NT2/D1 (cell line): ENCODE data around the gene EVI2A.
"Not testable (repeated sequence)": the region's sequence is repeated elsewhere in the genome, so short reads cannot be mapped to it uniquely, and the experiment has no call there.

Source experiments
- DNase-seq: peaks from one replicate; pipeline ENCODE4 v3.0.0-alpha.2; 2011; ENCODE audit warnings: low read depth, low spot score
- H3K27me3 ChIP-seq: 2 replicates; pipeline ENCODE4 v1.6.0; 2011; ENCODE audit warnings: mild to moderate bottlenecking; ENCODE audit not compliant: insufficient read length, insufficient read depth
- H3K36me3 ChIP-seq: 2 replicates; pipeline ENCODE4 v1.6.1; 2011; ENCODE audit warnings: mild to moderate bottlenecking, low read length, mixed read lengths; ENCODE audit not compliant: insufficient read depth, insufficient read length
- H3K4me1 ChIP-seq: 2 replicates; pipeline ENCODE4 v1.5.1; 2011; ENCODE audit not compliant: insufficient read depth, insufficient read length
- H3K4me3 ChIP-seq: 2 replicates; pipeline ENCODE4 v1.5.1; 2011; ENCODE audit warnings: low read depth; ENCODE audit not compliant: insufficient read length
- H3K9ac ChIP-seq: 2 replicates; pipeline ENCODE4 v1.6.0; 2011; ENCODE audit warnings: low read depth; ENCODE audit not compliant: insufficient read length
- H3K9me3 ChIP-seq: 2 replicates; pipeline ENCODE4 v1.5.1; 2011; ENCODE audit warnings: mild to moderate bottlenecking, low read length; ENCODE audit not compliant: insufficient read depth
- SUZ12 ChIP-seq: IDR thresholded peaks from 2 replicates; pipeline ENCODE4 v1.6.1; 2011; ENCODE audit not compliant: insufficient read length, insufficient read depth; ENCODE audit errors: extremely low read depth
- YY1 ChIP-seq: IDR thresholded peaks from 2 replicates; pipeline ENCODE4 v1.6.1; 2011; ENCODE audit not compliant: insufficient read length, insufficient read depth
- ZNF274 ChIP-seq: IDR thresholded peaks from 2 replicates; pipeline ENCODE4 v1.6.1; 2011; ENCODE audit warnings: mild to moderate bottlenecking, low read depth, low read length

EVI2A gene

DNA sequence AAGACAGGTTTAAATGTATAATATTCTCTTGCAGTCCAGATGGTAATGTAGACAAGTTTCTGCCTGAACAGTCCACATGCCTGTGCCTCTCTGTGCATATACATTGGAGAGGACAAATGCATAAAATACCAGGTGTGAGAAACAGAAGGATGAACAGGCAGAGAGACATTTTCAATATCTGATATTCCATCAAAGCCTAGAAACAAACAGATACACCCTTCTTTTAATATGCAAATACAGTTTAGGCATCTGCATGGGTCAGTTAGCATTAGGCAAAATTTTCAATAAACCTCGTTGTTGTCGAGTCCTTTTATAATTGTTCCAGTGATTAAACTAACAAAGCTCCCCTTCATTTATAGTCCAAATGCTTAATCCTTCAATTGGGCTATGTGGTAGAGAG is 25.3 kb downstream of the EVI2A start:
- Histone ChIP-seq H3K4me1 (no peaks in the 10 kb centered on the region), H3K9ac (no peak overlapping the region), H3K36me3 (no peaks in the 10 kb centered on the region), H3K9me3 (no peaks in the 10 kb centered on the region), H3K27me3 (no peaks in the 10 kb centered on the region), H3K4me3 (no peak overlapping the region)
- DNase-seq = no peak
- TF ChIP-seq YY1 (no peak), SUZ12 (no peak), ZNF274 (no peak)

DNA sequence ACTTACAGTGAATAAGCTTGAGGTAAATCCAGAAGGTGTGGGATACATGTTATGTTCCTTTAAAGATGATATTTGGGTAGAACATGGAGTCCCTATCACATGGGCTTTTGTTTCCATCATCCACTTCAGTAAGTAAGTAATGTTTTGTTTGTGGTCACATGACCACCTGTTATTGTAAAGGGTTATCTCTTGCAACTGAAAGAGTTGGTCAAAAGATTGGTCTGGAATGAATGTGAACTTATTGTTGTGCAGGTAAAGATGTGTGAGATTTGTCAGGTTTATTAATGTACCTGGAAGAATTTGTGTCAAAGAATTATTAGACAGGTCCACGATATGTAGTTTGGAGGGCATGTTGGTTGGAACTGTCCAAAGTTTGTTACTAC is 25.9 kb downstream of the EVI2A start:
- Histone ChIP-seq H3K9me3 (no peaks in the 10 kb centered on the region), H3K27me3 (no peaks in the 10 kb centered on the region), H3K36me3 (no peaks in the 10 kb centered on the region), H3K4me3 (no peak overlapping the region), H3K4me1 (no peaks in the 10 kb centered on the region), H3K9ac (no peak overlapping the region)
- no peak for DNase-seq
- TF ChIP-seq SUZ12 (no peak), ZNF274 (no peak)

DNA sequence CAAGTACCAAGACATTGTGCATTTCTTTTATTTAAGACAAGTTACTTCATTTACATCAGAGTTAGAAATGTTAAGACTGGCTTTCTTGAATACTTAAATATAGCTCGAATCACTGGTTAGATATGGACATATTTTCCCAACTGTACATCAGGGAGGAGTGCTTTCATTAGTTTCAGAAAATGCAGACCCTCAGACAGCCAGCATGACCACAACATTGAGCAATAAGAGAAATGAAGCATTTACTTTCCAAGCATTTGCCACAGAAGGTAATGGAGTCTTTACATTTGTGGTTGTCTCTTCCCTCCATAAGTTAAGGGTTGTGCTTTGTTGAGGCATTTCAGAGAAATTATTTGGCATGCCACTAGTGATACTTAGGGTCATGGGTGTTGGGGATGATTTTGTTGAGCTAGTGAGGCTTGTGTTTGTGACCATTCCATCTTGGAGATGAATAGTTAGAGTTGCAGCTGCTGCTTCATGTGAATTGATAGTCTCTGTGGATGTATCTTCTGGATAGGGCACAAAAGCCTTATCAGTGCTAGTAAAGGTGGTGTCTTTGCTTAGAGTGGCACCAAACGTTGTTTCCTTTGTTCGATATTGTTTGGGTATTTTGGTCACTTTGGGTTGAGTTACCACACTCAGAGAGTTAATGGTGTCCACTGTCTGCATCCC is 26.5 kb downstream of the EVI2A start:
- H3K4me3 ChIP-seq = no peak overlapping the region
- no peaks in the 10 kb centered on the region for H3K9me3 ChIP-seq
- no peaks in the 10 kb centered on the region for H3K4me1 ChIP-seq
- DNase-seq = no peak
- H3K27me3 ChIP-seq = no peaks in the 10 kb centered on the region
- TF ChIP-seq YY1 = no peak
- no peak for TF ChIP-seq ZNF274
- no peak for TF ChIP-seq SUZ12
- H3K36me3 ChIP-seq = no peaks in the 10 kb centered on the region
- no peak overlapping the region for H3K9ac ChIP-seq

DNA sequence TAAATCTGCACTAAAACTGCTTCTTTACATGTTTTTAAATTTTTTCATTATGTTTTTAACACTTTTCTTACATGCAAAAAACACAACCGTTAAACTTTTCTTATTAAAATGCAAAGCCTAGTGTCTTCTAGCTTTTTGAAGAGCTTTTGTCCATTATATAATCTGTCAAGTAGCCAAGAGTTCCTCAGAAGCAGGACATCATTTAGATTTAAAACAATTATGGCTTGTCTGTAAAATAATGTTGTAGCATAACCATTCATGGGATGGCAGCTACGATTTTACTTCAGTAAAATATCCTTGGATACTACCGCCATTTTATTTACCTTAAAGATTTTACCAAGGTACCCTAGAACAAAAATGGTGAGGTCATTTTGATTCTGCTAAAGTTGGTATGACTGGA is 27.2 kb downstream of the EVI2A start:
- no peaks in the 10 kb centered on the region for H3K9me3 ChIP-seq
- no peak for DNase-seq
- H3K4me3 ChIP-seq = no peak overlapping the region
- H3K36me3 ChIP-seq = no peaks in the 10 kb centered on the region
- H3K27me3 ChIP-seq = no peaks in the 10 kb centered on the region
- no peak overlapping the region for H3K9ac ChIP-seq
- H3K4me1 ChIP-seq = no peaks in the 10 kb centered on the region
- no peak for TF ChIP-seq ZNF274
- no peak for TF ChIP-seq YY1
- TF ChIP-seq SUZ12 = no peak

DNA sequence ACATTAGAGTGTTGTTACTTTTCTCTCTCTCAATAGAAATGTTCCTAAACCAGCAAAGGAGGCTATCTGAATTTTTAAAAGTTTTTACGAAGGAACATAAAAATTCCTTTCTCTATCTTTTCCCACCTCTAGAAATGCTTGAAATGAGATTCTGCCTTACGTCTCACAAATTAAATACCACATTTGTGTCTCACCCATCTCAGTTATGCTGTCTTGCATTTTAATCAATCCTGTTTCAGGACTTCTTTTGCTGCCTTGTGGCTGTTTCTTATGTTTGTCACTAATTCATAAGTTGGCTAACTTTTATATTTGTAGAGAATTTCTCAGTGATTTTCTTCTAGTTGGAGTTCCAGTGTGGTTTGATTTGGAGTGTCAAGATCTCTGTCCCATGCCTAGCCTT is 27.8 kb downstream of the EVI2A start:
- H3K36me3 ChIP-seq = no peaks in the 10 kb centered on the region
- no peaks in the 10 kb centered on the region for H3K4me1 ChIP-seq
- no peaks in the 10 kb centered on the region for H3K9me3 ChIP-seq
- H3K4me3 ChIP-seq = no peak overlapping the region
- no peaks in the 10 kb centered on the region for H3K27me3 ChIP-seq
- no peak overlapping the region for H3K9ac ChIP-seq
- DNase-seq = no peak
- TF ChIP-seq ZNF274 (no peak), YY1 (no peak), SUZ12 (no peak)

DNA sequence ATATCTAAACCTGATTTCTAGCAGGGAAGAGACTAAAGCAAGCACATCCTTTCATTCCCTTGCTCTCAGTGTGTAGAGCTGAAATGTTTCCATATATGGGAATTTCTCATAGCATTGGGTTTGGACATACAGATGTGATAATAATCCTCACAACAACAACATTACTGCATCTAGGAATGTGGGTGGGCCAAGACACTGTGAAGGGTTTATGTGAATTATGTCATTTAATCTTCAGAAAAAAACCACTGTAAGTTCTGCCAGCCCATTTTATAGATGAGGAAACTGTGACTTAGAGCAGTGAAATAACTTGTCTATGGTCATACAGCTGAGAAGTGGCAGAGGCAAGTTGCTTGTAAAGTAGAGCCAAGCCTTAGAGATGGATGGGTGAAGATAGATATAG is 29.6 kb downstream of the EVI2A start:
- no peak for DNase-seq
- Histone ChIP-seq H3K36me3 (no peaks in the 10 kb centered on the region), H3K4me3 (no peak overlapping the region), H3K27me3 (no peaks in the 10 kb centered on the region), H3K9me3 (no peaks in the 10 kb centered on the region), H3K4me1 (no peaks in the 10 kb centered on the region), H3K9ac (no peak overlapping the region)
- TF ChIP-seq SUZ12 = no peak
- TF ChIP-seq ZNF274 = no peak
- no peak for TF ChIP-seq YY1

DNA sequence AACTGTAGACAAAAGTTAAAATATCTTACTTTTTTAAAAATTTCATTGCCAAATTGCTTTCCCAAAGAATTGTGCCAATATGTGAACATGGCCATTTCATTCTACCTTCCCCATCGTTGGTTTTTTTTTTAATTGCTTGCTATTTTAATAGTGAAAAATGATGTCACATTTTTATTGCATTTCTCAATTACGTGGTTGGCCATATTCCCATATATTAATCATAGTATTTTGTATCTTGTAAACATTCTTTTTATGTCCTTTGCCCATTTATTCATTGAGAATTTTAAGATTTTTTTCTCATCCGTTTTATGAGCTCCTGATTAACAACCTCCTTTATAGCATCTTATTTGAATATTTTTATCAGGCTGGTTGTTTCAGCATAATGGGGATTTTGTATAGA is 31.6 kb downstream of the EVI2A start:
- no peak overlapping the region for H3K9ac ChIP-seq
- H3K36me3 ChIP-seq = no peaks in the 10 kb centered on the region
- DNase-seq = no peak
- H3K4me1 ChIP-seq = no peaks in the 10 kb centered on the region
- no peaks in the 10 kb centered on the region for H3K9me3 ChIP-seq
- H3K4me3 ChIP-seq = no peak overlapping the region
- H3K27me3 ChIP-seq = no peaks in the 10 kb centered on the region
- no peak for TF ChIP-seq YY1
- TF ChIP-seq ZNF274 = no peak
- TF ChIP-seq SUZ12 = no peak

DNA sequence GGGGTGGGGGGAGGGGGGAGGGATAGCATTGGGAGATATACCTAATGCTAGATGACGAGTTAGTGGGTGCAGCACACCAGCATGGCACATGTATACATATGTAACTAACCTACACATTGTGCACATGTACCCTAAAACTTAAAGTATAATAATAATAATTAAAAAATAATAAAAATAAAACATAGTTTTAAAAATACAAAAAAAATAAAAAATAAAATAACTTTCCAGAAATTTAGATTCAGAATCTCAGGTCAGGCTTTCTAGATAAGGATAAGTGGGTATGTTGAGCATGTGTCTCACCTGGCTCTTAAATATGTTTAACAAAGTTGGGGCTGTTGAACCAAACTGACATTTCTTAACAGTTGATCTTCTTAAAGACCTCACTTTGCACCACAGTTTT is 33.5 kb downstream of the EVI2A start:
- not testable (repeated sequence) for H3K4me3 ChIP-seq, H3K27me3 ChIP-seq, DNase-seq, H3K9ac ChIP-seq, H3K4me1 ChIP-seq, H3K36me3 ChIP-seq, H3K9me3 ChIP-seq
